COR-L47 (cell line): ENCODE results near the gene XXYLT1.
A peak's percentile ranks its signal among the peaks of the same experiment; 100 is the strongest.
"Not testable (repeated sequence)": the region's sequence is repeated elsewhere in the genome, so short reads cannot be mapped to it uniquely, and the experiment has no call there.

Experiments used
- DNase-seq: peaks from one replicate; lab custom pipeline; 2025; lab: John Stamatoyannopoulos, UW

Gene XXYLT1

GRCh38 chr3:195112361-195112791 is 158.6 kb downstream of the XXYLT1 start:
- DNase-seq: no peak

- no peak for DNase-seq
Observed at GRCh38 chr3:195111766-195112165, 159.2 kb downstream of the XXYLT1 start.

GRCh38 chr3:195111319-195111705 is 159.6 kb downstream of the XXYLT1 start:
- no peak for DNase-seq

- DNase-seq: no peak
Observed at GRCh38 chr3:195110647-195111318, 160.2 kb downstream of the XXYLT1 start.

DNA sequence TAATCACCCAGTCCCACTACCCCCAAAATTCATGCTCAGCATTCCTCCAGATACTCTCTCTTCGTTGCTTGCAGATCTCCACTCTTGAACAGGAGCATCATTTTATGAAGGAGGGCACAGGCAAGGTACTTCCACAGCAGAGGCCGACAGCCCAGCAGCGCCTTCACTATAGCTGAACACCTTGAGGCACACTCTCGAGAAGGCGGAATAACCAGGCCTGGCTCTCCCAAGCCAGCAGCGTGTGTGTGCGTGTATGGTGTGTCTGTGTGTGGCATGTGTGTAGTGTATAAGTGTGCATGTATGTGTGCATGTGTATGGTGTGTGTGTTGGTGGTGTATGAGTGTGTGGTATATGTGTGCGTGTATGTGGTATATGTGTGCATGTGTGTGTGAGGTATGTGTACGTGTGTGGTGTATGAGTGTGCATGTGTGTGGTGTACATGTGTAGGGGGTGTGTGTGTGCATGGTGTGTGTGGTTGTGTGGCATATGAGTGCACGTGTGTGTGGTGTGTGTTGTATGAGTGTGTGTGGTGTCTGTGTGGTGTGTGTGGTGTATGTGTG is 161.8 kb downstream of the XXYLT1 start:
- DNase-seq: no peak

DNA sequence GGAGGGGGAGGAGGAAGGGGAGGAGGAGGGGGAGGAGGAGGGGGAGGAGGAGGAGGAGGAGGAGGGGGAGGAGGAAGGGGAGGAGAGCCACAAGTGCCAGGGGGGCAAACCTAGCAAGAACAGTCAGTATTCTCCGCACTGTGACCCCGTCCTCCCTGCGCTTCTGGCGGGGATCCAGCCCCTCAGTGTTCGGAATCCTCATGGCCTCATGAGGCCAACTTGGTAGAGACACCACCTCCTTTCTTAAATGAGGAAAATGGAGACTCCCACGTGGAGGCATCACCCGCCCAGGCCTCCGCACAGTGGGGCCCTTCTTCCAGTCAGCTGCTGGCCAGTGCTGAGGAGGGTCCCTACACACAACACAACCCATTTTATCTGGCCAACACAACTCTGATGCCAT is 163.4 kb downstream of the XXYLT1 start:
- DNase-seq: no peak

DNA sequence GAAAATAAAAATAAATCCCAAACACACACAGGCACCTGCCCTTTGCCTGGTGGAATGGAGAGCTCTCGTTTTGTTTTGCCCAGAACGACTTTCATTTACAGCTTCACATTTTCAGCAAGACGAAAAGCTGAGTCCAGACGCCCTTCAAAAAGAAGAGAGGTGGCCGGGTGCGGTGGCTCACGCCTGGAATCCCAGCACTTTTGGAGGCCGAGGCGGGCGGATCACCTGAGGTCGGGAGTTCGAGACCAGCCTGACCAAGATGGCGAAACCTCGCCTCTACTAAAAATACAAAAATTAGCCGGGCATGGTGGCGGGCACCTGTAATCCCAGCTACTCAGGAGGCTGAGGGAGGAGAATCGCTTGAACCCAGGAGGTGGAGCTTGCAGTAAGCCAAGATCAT is 163.9 kb downstream of the XXYLT1 start:
- not testable (repeated sequence) for DNase-seq

- DNase-seq: peak; percentile 58
Observed at GRCh38 chr3:195106418-195106906, 164.5 kb downstream of the XXYLT1 start.

- DNase-seq: no peak
Observed at GRCh38 chr3:195105841-195106417, 165.0 kb downstream of the XXYLT1 start.

DNA sequence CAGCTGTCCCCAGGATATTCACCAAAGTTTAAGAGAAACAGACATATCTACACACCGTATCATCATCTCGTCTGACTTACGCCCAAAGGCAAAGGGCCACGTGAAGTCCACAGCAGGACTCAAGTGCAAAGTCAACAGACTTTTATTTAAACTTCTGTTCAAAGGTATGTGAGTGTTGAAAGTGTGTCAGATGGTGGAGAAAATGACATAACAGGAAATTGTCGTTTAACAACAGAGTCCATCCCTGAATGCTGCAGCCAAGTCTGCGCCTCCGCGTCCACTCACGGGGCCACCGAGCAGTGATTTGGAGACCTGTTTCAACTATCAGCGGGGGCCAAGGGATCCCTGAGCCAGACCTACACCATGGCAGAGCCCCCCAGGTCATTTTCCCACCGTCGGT is 165.6 kb downstream of the XXYLT1 start:
- no peak for DNase-seq

- DNase-seq: no peak
Observed at GRCh38 chr3:195104340-195104739, 166.6 kb downstream of the XXYLT1 start.

DNA sequence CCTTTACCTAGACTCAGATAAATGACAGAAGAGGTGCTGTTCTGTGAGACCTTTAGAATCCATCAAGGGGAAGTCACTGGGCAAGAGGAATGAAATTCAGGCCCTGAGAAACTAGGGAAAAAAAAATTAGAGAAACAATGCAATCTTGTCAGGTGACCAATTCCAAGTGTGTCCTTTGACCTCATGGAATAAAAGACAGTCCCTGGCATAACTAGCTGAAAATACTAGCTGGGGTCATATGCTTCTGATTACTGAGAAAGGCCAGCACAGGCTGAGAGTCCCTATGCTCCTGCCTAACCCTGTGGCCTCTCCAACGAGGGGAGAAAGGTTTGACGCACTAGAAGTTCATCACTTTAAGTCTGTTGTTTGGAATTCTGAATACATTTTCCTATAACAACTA is 167.3 kb downstream of the XXYLT1 start:
- DNase-seq: no peak

- DNase-seq: no peak
Observed at GRCh38 chr3:195102609-195103467, 168.1 kb downstream of the XXYLT1 start.

GRCh38 chr3:195101927-195102608 is 168.9 kb downstream of the XXYLT1 start:
- DNase-seq: no peak

GRCh38 chr3:195101001-195101583 is 169.9 kb downstream of the XXYLT1 start:
- DNase-seq: no peak

DNA sequence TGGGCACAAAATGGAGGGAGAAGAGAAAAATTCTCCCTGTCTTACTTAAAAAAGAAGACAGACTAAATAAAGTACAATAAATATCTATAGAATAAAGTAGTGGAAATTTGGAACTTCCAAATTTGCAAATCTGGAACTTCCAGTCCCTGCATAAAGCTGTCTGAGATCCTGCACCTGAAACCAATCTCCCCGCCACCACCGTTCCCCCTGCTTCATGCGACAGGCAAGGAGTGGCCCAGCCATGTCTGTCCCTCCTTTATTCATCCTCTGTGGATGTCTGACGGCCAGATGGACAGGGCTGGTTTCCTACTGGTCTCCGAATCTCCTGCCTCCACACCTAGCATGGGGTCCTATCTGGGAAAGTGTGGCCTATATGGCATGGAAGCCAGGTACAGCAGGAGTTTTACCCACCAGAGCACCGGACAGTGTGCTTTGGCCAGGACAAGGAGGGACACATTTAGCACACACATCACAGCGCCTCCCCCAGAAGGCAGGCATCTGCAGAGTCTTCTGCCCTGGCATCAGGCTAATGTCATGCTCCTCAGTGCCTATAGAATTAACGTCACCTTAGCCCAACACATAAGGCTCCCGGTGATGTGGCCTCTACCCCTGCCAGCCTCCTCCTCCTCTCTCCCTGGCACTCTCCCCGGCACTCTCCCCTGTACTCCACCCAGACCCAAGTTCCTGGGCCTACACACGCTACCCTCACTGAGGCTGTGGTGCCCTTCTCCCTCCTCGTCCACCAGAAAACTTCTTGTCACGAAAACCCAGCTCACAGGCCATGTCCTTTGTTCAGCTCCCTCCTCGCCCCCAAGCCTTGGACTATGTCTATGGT is 170.8 kb downstream of the XXYLT1 start:
- DNase-seq: no peak

- DNase-seq: no peak
Observed at GRCh38 chr3:195098741-195099525, 172.0 kb downstream of the XXYLT1 start.

DNA sequence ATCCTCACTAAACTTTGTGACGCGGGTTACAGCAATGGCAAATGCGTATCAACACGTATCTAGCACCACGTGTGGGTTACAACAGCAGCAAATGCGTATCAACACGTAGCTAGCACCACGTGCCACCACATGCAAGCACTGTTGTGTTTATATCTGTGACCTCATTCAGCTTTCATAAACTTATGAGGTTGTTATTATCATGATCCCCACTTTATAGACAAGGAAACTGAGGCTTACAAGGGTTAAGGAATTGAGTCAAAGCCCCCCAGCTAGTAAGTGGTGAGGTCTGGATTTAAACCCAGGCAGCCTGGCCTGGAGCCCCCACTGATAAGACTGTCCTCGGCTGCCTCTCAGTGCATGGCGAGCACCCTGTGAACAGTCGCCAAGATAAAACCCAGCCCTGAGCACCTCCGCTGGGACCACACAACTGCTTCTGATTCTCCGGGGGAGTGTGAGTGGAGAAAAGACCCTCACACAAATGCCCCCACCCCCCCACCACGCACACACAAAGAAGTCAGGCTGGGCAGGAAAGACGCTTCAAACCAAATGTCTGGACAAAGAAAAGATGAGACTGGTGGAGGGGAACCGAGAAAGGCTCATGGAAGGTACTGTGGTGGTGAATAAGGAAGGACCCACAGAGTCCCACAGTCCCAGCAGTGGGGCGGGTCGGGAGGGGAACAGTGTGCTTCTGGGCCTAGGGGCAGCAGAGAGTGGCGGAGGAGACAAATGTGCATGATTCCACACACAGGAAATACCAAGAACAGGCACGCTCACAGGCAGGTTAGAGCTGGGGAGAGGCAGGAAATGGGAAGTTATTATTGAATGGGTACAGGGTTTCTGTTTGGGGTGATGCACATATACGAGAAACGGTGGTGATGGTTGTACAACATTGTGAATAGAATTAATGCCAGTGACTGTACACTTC is 173.4 kb downstream of the XXYLT1 start:
- no peak for DNase-seq
